CD4-positive, alpha-beta memory T cell (primary cell): ENCODE results near the gene AIG1. TPM values are rescaled to one million over a fixed set of nuclear protein-coding genes. Genes with fewer than 3 reads are reported as not detected.

Source experiments
- CTCF ChIA-PET: fragments of 350-600 bp; sonication (Branson Sonifier 250); formaldehyde crosslinking; loops from one replicate; lab custom pipeline; 2021; ENCODE audit warnings: inconsistent platforms; ENCODE audit not compliant: partially characterized antibody; lab: Charles Lee
- POLR2A ChIA-PET: fragments of 350-600 bp; sonication (Branson Sonifier 250); formaldehyde crosslinking; loops from one replicate; lab custom pipeline; 2021; ENCODE audit not compliant: partially characterized antibody; lab: Charles Lee
- DNase-seq, 5 donors: peaks; one replicate each; pipeline versions ENCODE4 v3.0.0 to v3.0.0-alpha.2; 2020 to 2022; ENCODE audit warnings: mixed read lengths in 1 of 5
- H3K27ac ChIP-seq: one replicate; pipeline ENCODE4 v1.7.0; 2013; ENCODE audit warnings: low read depth, low read length
- H3K27me3 ChIP-seq: 2 replicates; pipeline ENCODE4 v1.7.0; 2013; ENCODE audit warnings: mild to moderate bottlenecking, low read length, moderate library complexity; ENCODE audit not compliant: insufficient read depth
- H3K36me3 ChIP-seq: 2 replicates; pipeline ENCODE4 v1.7.0; 2013; ENCODE audit warnings: mild to moderate bottlenecking, low read length, moderate library complexity; ENCODE audit not compliant: insufficient read depth
- H3K4me1 ChIP-seq: 2 replicates; pipeline ENCODE4 v1.7.0; 2013; ENCODE audit warnings: mild to moderate bottlenecking, low read length, moderate library complexity; ENCODE audit not compliant: insufficient read depth
- H3K4me3 ChIP-seq, 2 donors: one replicate each; pipeline ENCODE4 v1.7.0; 2013; ENCODE audit warnings: low read length in 2 of 2, mild to moderate bottlenecking in 1 of 2
- H3K9me3 ChIP-seq, 2 donors: one replicate each; pipeline ENCODE4 v1.7.0; 2013; ENCODE audit warnings: low read length in 2 of 2, control low read depth in 1 of 2; ENCODE audit not compliant: control insufficient read depth in 1 of 2
- H3K27ac Mint-ChIP-seq, 7 donors: one replicate each; pipeline ENCODE4 v1.8.0; 2020 to 2021; ENCODE audit warnings: mixed read lengths in 7 of 7, mild to moderate bottlenecking in 6 of 7, inconsistent platforms in 3 of 7, moderate library complexity in 3 of 7
- H3K27me3 Mint-ChIP-seq, 2 donors: one replicate each; pipeline ENCODE4 v1.8.0; 2020 to 2021; ENCODE audit warnings: mixed read lengths in 2 of 2
- H3K36me3 Mint-ChIP-seq, 2 donors: one replicate each; pipeline ENCODE4 v1.8.0; 2020 to 2021; ENCODE audit warnings: mixed read lengths in 2 of 2, inconsistent platforms in 1 of 2, mild to moderate bottlenecking in 1 of 2
- H3K4me1 Mint-ChIP-seq, 4 donors: one replicate each; pipeline ENCODE4 v1.8.0; 2020 to 2021; ENCODE audit warnings: mixed read lengths in 4 of 4, mild to moderate bottlenecking in 1 of 4
- H3K4me3 Mint-ChIP-seq, 8 donors: one replicate each; pipeline ENCODE4 v1.8.0; 2020 to 2021; ENCODE audit warnings: mixed read lengths in 8 of 8, mild to moderate bottlenecking in 7 of 8, moderate library complexity in 6 of 8, inconsistent platforms in 3 of 8
- H3K9me3 Mint-ChIP-seq, 8 donors: one replicate each; pipeline ENCODE4 v1.8.0; 2020 to 2021; ENCODE audit warnings: mixed read lengths in 8 of 8, mild to moderate bottlenecking in 5 of 8, inconsistent platforms in 3 of 8, moderate library complexity in 1 of 8
- intact Hi-C: fragments of 100-400 bp; cut with micrococcal nuclease; formaldehyde crosslinking; loops from one replicate; pipeline ENCODE4 v1.15.1; 2023
- polyA plus RNA-seq, 2 donors: library from polyadenylated mRNA; unstranded; fragments of 300-500 nt; fragmentation: Illumina TruSeq; gene quantifications; one replicate each; pipeline ENCODE4 v1.2.3, GENCODE V29; 2021
- total RNA-seq, 2 experiments: library from RNA; stranded (reverse); gene quantifications; one replicate each; pipeline ENCODE4 v1.2.3, GENCODE V29; 2021

AIG1 gene
- total and polyA plus RNA-seq, 4 experiments from 2014 or later = 9.6 to 21.5 (median 15.3) TPM

DNA sequence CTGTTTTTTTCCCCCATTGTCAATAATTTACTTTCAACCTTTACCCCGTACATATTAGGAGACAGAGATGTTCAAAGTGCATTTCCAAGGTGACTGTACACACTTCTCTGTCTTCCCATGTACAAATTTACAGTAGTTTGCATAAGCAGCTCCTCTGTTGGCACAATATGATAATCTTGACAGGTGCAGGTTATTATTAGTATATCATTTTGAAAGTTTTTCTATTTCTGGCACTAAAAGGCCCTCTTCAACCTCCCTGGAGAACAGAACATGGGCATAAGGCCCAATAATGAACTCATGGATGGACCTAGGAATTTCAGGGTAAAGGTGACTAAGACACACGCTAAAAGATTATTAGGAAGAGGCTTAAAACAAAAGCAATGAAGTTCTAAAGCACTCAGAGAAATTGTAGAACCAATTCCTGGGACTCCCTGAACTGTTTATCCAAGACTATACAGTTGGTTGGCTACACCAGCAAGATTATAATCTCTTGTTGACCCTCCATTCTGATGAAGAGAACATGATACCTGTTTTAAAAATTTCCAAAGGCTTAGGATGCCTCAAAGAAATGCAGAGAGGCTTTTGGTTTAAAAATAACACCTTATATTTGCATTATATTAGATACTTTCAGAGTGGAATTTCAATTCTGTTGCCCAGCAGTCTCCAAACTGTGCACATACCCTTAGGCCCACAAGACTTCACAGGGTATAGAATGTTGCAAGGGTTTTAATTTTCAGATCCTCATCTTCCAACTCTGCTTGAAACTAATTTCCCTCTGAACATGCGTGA is 1.1 kb downstream of the AIG1 start:
- Mint-ChIP-seq H3K27me3 (peaks cover 0 to 2% of the 10 kb centered on the region in 2 donors), H3K4me1 (peaks cover 18 to 28% (median 23%) of the 10 kb centered on the region in 4 donors), H3K36me3 (peaks cover 0 to 13% of the 10 kb centered on the region in 2 donors), H3K27ac (peak overlapping the region; percentile 92 to 99 (median 97)), H3K9me3 (no peaks in the 10 kb centered on the region), H3K4me3 (peak overlapping the region; percentile 92 to 97 (median 94))
- H3K4me3 ChIP-seq = no peak overlapping the region
- no peak overlapping the region for H3K27ac ChIP-seq
- H3K27me3 ChIP-seq = no peaks in the 10 kb centered on the region
- intact Hi-C loops = loop anchor here (2.0 to 10.0 kb wide), 2 partner anchors 113 to 363 kb away; no protein-coding TSS in a partner anchor
- ChIA-PET CTCF (no interaction called here), POLR2A (interaction anchor here (0.8 to 2.9 kb wide), 3 partner anchors 15 to 35 kb away, joined by 3 to 22 read pairs (median 3); no protein-coding TSS in a partner anchor)
- no peak for DNase-seq
- H3K9me3 ChIP-seq = no peaks in the 10 kb centered on the region
- H3K36me3 ChIP-seq = no peaks in the 10 kb centered on the region
- peaks cover 17% of the 10 kb centered on the region for H3K4me1 ChIP-seq

GRCh38 chr6:143062551-143062950 is 1.9 kb downstream of the AIG1 start:
- Histone ChIP-seq H3K4me3 (no peak overlapping the region), H3K4me1 (peaks cover 17% of the 10 kb centered on the region), H3K36me3 (no peaks in the 10 kb centered on the region), H3K9me3 (no peaks in the 10 kb centered on the region), H3K27me3 (no peaks in the 10 kb centered on the region), H3K27ac (no peak overlapping the region)
- peak in 1 of 5 donors; percentile 21 for DNase-seq
- Mint-ChIP-seq H3K4me1 (peaks cover 18 to 28% (median 23%) of the 10 kb centered on the region in 4 donors), H3K27ac (peak overlapping the region in 4 of 7 donors; percentile 54 to 99 (median 60)), H3K27me3 (peaks cover 0 to 2% of the 10 kb centered on the region in 2 donors), H3K9me3 (no peaks in the 10 kb centered on the region), H3K4me3 (peak overlapping the region in 7 of 8 donors; percentile 11 to 94 (median 45)), H3K36me3 (peaks cover 0 to 13% of the 10 kb centered on the region in 2 donors)
- intact Hi-C loops = loop anchor here (10.0 kb wide), 1 partner anchor 362 kb away; no protein-coding TSS in a partner anchor
- POLR2A ChIA-PET = no interaction called here
- CTCF ChIA-PET = no interaction called here

GRCh38 chr6:143063631-143064030 is 2.9 kb downstream of the AIG1 start:
- intact Hi-C loops = loop anchor here (10.0 kb wide), 1 partner anchor 361 kb away; no protein-coding TSS in a partner anchor
- CTCF ChIA-PET = no interaction called here

DNA sequence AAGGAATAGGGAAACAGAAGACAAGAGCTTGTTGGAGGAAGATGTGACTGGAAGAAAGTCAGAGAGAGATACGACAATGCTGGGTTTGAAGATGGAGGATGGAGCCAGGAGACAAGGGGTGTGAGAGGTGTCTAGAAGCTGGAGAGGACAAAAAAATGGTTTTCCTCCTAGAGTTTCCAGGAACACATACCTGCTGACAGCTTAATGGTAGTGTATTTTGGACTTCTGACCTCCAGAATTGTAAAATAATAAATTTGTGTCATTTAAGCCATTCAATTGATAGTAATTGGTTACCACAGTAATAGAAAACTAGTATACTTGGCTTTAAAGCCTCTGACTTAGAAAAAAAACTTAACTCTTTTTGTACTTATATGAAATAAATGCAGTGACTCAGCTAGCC is 3.6 kb downstream of the AIG1 start:
- Histone ChIP-seq H3K27me3 (no peaks in the 10 kb centered on the region), H3K4me3 (no peak overlapping the region), H3K27ac (no peak overlapping the region), H3K36me3 (no peaks in the 10 kb centered on the region), H3K4me1 (peaks cover 17% of the 10 kb centered on the region), H3K9me3 (no peaks in the 10 kb centered on the region)
- Mint-ChIP-seq H3K9me3 (no peaks in the 10 kb centered on the region), H3K27ac (peak overlapping the region in 2 of 7 donors; percentile 44 to 51), H3K4me1 (peaks cover 17 to 28% (median 22%) of the 10 kb centered on the region in 4 donors), H3K36me3 (peaks cover 0 to 13% of the 10 kb centered on the region in 2 donors), H3K27me3 (peaks cover 0 to 2% of the 10 kb centered on the region in 2 donors), H3K4me3 (no peak overlapping the region)
- CTCF ChIA-PET = no interaction called here
- POLR2A ChIA-PET = no interaction called here
- intact Hi-C loops = loop anchor here (10.0 kb wide), 1 partner anchor 361 kb away; no protein-coding TSS in a partner anchor
- DNase-seq = no peak

More at GRCh38 chr6:143063631-143064030, 2.9 kb downstream of the AIG1 start:
- peaks cover 17% of the 10 kb centered on the region for H3K4me1 ChIP-seq
- no peak overlapping the region for H3K4me3 ChIP-seq
- H3K36me3 Mint-ChIP-seq = peaks cover 0 to 13% of the 10 kb centered on the region in 2 donors
- peaks cover 0 to 2% of the 10 kb centered on the region in 2 donors for H3K27me3 Mint-ChIP-seq
- no peaks in the 10 kb centered on the region for H3K27me3 ChIP-seq
- POLR2A ChIA-PET = no interaction called here
- no peak overlapping the region for H3K27ac Mint-ChIP-seq
- no peaks in the 10 kb centered on the region for H3K9me3 ChIP-seq
- no peak overlapping the region for H3K4me3 Mint-ChIP-seq
- DNase-seq = no peak
- H3K9me3 Mint-ChIP-seq = no peaks in the 10 kb centered on the region
- no peaks in the 10 kb centered on the region for H3K36me3 ChIP-seq
- H3K27ac ChIP-seq = no peak overlapping the region
- peaks cover 18 to 28% (median 23%) of the 10 kb centered on the region in 4 donors for H3K4me1 Mint-ChIP-seq

- Mint-ChIP-seq H3K27ac (peak overlapping the region in 1 of 7 donors; percentile 0), H3K36me3 (peaks cover 0 to 7% of the 10 kb centered on the region in 2 donors), H3K4me3 (no peak overlapping the region), H3K9me3 (no peaks in the 10 kb centered on the region), H3K4me1 (peaks cover 10 to 19% (median 16%) of the 10 kb centered on the region in 4 donors), H3K27me3 (peaks cover 0 to 2% of the 10 kb centered on the region in 2 donors)
- Histone ChIP-seq H3K4me1 (peaks cover 9% of the 10 kb centered on the region), H3K27ac (no peak overlapping the region), H3K27me3 (no peaks in the 10 kb centered on the region), H3K9me3 (no peaks in the 10 kb centered on the region), H3K36me3 (no peaks in the 10 kb centered on the region), H3K4me3 (no peak overlapping the region)
- ChIA-PET CTCF (interaction anchor here (0.5 to 1.2 kb wide), 2 partner anchors 9 to 13 kb away, joined by 3 read pairs; no protein-coding TSS in a partner anchor), POLR2A (no interaction called here)
- intact Hi-C loops = loop anchor here (10.0 kb wide), 1 partner anchor 360 kb away; no protein-coding TSS in a partner anchor
- no peak for DNase-seq
These were observed 4.4 kb downstream of the AIG1 start for GRCh38 chr6:143064951-143065683.

- no peaks in the 10 kb centered on the region for H3K27me3 ChIP-seq
- POLR2A ChIA-PET = no interaction called here
- intact Hi-C loops = loop anchor here (10.0 kb wide), 1 partner anchor 357 kb away; no protein-coding TSS in a partner anchor
- DNase-seq = no peak
- H3K4me1 Mint-ChIP-seq = peaks cover 0 to 6% (median under 1%) of the 10 kb centered on the region in 4 donors
- H3K27ac ChIP-seq = no peak overlapping the region
- H3K4me3 ChIP-seq = no peak overlapping the region
- H3K27me3 Mint-ChIP-seq = no peaks in the 10 kb centered on the region
- H3K9me3 Mint-ChIP-seq = peaks cover 0 to 1% (median 0%) of the 10 kb centered on the region in 8 donors
- H3K4me1 ChIP-seq = no peaks in the 10 kb centered on the region
- H3K27ac Mint-ChIP-seq = no peak overlapping the region
- H3K36me3 ChIP-seq = no peaks in the 10 kb centered on the region
- no peak overlapping the region for H3K4me3 Mint-ChIP-seq
- CTCF ChIA-PET = no interaction called here
- peaks cover 0 to 2% of the 10 kb centered on the region in 2 donors for H3K36me3 Mint-ChIP-seq
- H3K9me3 ChIP-seq = no peaks in the 10 kb centered on the region
These were observed 7.3 kb downstream of the AIG1 start for GRCh38 chr6:143068001-143068400.
